HG03196 (cell line): ENCODE results near the gene SKI.
"Not testable (repeated sequence)": the region's sequence is repeated elsewhere in the genome, so short reads cannot be mapped to it uniquely, and the experiment has no call there.

Experiments used
- ATAC-seq: cut with Tn5 transposase; IDR thresholded peaks from one replicate; pipeline ENCODE4 v1.9.1; 2021; ENCODE audit not compliant: unreplicated experiment

The SKI gene

DNA sequence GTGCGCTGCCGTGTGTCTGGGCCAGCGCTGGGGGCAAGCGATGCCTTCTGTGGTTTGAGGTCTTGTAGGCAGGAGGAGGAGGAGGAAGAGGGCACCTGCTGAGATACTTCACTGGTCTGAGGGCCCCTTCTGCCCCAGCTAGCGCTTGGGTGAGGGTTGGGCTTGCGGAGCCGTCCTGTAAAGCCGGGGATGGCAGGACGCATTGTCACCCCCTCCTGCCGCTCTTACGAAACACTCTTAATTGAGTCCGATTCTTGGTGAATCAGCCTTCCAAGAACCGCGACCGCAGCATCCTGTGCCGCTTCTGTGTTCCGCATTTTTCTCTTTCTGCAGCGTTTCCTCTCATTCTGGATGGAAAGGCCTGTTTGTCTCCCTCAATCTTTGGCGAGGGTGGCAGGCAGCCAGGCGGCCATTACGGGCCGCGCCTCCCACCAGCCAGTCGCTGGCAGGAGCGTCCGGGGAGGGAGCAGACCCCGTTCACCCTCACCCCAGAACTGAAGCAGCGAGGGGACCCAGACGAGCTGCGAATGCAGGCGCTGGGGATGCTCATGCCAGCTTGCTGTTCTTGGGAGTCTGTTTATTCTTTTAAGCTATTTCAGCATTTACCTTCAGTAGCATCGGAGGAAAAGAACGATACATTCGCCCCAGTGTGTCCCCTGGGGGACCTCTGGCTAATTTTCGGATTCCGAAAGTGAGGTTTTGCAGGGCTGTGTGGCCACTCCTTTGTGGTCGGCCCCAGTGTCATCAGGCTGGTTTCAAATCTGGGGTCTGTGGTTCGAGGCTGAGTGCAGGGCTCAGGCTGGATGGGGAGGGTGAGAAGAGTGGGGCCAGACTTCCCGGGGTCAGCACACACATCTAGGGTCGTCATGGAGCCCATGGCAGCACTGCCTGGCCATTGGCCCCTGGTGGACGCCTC is 62.7 kb downstream of the SKI start:
- ATAC-seq: peak; percentile 60

DNA sequence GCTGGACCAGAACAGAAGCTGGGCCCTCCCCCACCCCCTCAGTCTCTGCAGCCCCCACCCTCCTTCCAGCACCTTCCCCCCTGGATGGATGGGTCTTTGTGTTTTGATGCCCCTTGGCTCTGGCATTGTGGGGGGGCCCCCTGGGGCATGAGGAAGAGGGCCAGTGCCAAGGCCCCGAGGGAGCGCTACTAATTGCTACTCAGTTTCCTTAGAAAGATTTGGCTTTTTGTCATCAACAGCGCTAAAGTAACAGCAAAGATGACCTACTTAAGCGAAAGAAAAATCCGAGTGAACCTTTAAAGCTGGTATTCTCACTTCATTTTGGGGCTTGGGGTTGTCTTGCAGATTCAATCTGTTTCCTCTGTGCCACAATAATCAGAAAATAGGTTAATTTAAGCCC is 63.5 kb downstream of the SKI start:
- ATAC-seq: no peak

DNA sequence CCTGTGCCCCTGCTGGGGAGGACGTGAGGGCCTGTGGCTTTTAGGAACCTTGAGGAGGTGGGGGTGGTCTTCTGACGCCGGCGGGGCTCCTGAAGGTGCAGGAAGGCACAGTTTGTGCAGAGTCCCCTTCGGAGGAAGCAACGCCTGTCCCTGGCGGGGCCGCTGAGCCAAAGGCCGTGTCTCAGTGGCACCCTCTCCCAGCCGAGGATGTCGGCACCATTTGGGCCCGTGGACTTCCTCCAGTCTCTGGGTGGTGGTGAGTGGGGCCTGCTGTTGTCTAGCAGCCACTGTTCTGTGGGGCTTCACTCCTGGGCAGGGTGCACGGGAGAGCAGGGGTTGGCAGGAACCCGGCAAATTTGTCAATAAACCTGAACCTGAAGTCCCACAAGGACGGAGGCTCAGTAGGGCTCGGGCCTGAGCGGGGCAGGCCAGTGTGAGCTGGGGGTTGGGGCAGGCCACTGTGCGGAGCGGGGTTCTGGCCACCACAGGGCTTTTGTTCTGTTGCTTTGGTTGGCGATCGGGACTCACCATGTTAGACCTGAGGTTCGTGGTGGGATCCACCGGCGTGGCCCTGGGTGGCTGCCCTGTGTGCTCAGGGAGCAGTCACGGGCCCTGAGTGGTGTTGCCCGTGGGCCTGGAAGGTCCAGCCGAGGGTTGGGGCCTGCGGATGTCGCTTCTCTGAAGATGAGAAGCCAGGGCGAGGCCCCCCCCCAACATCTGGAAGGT is 64.8 kb downstream of the SKI start:
- ATAC-seq: no peak

DNA sequence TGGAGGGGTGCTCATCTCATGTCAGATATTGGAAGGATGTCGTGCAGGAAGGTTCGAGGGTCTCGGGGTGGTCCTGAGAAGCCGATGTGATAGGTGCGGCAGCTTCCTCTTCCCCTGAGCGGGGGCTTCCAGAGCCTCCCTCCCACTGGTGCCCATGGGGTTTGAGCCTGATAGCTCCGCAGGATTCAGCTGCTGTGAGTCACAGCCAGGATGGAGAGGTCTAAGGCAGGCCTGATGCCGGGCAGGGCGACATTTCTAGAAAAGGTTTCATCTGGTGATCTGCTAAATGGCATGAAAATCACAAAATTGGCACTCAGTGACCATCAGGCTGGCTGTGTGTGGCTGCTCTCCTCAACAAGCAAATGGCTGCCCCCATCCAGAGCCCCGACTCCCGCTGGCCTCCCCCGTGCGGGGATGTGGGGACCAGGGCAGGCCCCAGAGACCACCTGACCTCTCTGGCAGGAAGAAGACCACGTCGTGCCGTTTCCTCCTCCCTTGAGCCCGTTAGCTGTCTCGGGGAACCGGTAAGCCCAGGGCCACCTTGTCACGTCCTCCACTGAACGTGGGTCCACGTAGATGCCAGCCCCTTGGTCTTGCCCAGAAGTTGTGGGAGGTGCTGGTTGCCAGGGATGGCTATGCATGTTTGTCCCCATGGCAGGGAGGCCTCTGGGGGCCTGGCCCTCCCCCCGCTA is 66.1 kb downstream of the SKI start:
- no peak for ATAC-seq

DNA sequence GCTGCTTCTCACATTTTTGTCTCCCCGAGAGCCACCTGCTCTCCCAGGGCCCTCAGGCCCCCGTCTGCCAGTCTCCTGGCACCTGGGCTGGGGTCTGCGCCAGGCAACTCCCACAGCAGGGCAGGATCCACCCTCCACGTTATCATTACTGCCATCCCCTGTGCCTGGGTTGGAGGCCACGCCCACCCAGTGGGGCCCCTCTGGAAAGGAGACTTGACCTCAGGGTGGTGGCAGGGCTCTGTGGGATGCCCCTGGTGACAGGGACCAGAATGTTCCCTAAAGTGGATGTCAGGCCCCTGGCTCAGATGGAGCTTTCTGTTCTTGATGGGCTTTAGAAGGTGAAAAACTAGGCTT is 66.6 kb downstream of the SKI start:
- no peak for ATAC-seq

DNA sequence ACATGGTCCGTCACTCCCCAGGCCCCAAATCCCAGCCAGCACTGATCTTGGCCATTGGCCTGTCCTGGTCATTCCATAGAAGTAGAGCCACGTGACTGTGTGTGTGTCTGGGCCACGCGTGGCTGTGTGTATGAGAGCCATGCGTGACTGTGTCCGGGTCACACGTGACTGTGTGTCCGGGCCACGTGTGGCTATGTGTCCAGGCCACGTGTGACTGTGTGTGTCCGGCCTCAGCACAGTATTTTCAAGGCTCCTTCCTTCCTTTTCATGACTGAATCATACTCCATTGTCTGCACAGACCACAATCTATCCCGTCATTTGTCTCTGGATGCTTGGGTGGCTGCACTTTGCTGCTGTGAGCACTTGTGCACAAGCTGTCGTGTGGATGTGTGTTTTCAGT is 67.4 kb downstream of the SKI start:
- ATAC-seq: no peak

DNA sequence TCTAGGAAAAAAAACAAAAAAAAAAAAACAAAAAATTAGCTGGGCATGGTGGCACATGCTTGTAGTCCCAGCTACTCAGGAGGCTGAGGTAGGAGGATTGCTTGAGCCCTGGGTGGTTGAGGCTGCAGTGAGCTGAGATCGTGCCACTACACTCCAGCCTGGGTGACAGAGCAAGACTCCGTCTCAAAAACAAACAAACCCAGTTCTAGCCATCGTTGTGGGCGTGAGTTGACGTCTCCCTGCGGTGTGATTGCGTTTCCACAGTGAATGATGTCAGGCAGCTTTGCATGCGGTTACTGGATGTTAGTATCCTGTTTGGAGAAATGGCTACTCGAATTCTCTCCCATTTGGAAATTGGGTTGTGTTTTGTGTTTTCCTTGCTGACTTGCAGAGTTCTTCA is 68.1 kb downstream of the SKI start:
- ATAC-seq: not testable (repeated sequence)

DNA sequence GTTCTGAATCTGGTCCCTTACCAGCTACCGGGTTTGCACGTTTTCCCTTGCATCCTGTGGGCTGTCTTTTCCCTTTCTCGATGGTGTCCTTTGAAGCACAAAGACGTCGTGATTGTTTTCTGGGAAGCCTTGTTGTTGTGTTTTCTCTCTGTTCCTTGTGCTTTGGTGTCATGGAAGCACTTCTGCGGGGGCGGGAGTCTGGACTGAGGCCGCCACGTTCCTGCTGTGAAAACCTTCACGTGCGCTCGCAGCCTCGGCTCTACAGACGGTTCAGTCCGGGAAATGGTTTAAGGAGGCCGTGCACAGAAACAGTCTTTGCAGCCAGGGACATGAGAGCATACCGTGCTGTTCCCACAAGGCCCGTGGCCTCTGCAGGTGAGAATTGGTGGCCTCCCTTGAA is 68.5 kb downstream of the SKI start:
- ATAC-seq: no peak

DNA sequence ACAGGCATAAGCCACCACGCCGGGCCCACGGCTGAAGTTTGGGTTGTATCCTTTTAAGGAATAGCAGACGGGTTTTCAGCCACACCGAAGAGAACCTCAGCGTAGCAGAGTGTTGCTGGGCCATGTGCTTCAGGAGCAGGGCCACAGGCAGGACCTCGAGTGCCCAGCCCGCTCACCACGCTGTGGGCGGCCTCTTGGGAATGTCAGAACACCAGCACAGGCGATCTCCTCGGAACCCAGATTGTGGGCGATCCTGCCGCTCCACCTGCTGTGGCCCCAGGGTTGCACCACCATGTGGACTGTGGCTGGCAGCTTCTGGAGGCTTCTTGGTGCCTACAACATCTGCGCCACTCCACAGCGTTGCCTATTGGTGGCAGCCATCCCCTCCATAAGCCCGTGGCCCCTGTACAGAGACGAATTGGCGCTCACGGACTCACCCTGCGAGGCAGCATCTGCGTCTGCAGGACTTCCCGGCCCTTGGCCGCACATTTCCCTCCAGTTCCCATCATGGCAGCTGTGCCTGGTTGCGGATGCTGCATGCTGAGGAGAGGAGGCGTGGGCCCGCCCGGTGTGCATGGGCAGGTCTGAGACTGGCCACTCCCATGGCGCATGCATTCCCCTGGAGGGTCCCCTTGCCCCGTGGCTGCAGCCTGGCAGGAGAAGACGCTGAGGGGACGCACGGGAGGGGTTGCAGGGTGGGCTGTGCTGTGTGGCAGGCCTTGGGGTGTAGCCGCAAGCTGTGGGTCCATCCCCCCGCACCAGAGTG is 69.3 kb downstream of the SKI start:
- no peak for ATAC-seq

DNA sequence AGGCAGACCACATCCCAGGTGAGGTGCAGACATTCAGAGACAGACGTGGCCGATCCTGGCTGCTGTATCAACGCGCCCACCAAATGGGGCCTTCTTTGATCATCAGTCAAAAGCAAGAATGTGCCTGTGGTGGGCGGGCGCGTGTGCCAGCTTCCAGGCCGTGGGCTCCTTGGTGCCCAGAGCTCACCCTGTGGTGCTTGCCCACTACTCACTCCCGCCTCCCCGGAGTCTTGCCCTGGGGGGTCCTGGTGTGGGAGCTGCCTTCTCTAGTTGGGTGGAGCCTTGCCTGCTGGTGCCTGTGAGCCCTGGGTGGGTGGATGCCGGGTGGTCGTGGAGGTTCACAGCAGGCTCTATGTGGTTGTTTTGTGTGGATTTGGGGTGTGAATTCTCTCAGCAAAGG is 70.6 kb downstream of the SKI start:
- no peak for ATAC-seq

DNA sequence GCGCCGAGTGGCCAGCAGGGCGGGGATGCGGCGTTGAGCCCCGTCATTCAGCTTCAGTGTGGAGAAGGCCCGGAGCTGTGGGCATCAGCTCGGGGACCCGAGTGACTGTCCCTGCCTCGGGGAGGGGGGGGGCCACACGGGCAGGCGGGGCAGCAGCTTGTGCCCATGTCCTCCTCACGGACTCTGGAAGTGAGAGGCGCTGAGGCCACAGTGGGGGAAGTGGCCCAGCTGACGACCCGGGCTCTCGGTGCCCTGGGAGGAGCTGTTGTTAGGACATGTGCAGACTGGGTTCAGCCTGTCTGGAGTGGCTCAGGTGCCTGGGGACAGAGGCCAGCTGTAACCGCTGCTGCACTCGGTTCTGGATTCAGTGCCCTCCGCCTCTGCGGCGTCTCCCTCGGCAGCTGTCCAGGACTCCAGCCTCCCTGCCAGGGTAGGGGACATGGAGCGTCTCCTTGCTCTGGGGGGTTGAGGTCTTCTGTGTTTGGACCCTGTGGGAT is 71.1 kb downstream of the SKI start:
- no peak for ATAC-seq

DNA sequence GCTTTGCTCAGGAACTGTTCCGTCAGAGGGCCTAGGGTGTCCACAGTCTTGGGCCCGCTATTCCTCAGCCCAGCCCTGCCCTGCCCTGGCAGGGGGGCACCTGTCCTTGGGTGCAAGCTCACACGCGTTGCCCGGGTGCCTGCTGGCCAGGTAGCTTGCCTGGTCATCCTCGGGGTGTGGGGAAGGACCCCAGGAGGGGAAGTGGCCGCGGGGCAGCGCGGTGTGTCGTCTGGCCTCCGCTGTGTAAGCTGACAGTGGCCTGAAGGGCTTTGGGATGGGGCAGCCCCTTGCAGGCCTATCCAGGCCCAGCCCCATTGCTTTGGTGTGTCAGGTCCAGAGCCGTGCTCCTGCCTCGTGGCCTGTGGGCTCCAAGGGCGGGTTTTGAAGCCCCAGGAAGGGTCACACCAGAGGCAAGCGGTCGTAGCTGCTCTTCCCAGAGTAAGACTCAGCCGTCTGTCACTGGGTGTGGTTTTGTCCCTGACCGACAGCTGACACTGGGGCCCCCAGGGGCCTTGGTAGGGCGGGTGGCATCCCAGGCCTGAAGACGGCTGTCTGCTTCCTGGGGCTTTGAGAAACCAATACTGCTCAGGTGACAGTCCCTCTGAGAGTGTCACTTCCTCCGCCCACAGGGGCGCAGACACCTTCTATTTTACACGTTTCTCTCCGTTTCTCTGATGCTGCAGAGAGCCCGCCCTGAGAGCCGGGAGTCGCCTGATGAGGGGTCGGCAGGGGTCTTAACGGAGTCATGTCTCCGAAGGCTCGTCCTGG is 72.1 kb downstream of the SKI start:
- peak; percentile 60 for ATAC-seq

DNA sequence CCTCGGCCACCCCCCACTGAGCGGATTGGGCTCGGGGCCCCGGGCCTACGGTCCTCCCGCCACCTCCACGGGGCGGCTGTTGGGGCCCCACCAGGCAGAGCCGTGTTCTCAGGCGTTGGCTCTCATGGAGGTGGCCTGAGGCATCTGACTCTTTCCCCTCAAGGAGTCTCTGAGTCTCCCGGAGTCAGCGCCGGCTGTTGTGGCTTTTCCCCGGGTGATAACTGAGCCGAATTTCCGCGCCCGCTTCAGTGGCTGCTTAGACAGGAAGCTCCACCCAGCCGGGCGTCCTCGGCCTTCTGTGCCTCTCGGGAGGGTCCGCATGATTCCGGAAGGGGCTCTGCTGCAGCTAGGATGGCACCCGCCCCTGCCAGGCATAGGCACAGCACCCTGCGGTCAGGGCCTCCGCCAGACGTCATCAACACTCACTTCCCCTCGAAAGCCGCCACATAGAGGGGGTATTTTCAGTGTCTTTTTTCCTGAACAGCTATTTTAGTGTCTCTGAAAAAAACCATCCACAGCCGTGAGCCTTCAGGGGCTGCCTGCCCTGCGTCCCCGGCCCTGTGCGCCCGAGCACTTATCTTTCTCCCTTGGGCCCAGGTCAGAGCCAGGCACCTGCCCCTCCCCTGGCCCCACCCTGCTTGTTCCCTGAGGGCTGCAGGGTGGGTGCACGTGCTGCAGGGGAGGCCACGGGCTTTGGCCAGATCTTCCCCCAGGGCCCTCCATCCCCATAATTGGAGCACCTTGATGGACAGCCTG is 72.9 kb downstream of the SKI start:
- ATAC-seq: peak; percentile 48

DNA sequence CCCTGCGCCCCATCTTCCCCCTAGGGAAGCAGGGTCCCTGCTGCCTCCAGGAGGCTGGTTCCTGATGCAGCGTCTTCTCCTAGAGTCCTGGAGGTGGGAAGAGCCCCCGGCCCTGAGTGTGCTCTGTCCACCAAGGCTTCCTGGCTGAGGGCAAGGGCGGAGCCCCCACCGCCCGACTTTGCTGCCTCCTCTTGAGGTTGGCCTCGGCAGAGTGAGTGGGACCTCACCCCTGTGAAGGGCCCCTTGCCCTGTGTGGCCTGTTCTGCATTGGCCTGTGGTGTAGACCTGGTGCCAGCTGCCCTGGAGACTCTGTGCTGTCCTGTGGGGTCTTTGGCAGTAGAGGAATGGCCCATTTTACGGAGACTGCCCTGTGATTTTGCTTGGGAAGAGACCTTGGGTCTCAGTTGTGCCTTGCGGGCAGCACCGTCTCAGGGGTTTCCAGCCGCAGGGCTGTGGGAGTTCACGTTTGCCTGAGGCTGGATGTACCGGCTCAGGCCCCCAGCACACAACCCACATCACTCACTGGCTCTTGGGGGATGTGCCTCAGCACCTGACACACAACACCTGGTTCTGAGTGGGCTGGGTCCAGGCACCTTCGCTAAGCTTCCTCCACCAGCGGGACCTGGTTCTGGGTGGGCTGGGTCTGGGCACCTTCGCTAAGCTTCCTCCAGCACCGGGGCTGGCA is 73.6 kb downstream of the SKI start:
- no peak for ATAC-seq

DNA sequence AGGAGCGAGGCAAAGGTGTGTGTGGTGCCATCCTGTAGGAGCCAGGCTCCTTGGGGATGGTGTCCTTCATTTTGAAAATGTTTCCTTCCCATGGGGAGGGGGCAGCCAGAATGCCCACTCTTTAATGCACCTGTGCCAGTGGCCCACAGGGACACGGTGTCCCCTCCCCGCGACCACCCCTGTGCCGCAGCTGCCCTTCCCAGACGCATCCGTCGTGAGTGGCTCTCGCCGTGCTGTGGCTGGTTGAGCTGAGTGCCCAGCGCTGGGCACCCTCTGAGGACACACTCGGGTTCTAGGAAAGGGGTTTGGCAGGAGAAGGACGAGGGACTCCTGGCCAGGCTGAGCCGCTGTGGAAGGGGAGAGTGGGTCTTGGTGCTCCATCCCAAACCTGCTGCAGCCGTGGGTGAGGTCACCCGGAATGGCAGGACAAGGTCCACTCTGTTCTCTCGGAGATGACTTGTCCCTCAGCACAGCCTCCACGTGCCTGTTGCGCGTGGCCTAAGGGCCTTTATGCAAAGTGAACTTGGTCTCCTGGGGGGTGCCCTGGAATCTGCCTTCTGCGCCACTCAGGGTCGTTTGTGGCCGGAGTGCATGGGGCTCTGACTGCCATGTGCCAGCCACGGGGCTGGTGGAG is 74.3 kb downstream of the SKI start:
- ATAC-seq: no peak

DNA sequence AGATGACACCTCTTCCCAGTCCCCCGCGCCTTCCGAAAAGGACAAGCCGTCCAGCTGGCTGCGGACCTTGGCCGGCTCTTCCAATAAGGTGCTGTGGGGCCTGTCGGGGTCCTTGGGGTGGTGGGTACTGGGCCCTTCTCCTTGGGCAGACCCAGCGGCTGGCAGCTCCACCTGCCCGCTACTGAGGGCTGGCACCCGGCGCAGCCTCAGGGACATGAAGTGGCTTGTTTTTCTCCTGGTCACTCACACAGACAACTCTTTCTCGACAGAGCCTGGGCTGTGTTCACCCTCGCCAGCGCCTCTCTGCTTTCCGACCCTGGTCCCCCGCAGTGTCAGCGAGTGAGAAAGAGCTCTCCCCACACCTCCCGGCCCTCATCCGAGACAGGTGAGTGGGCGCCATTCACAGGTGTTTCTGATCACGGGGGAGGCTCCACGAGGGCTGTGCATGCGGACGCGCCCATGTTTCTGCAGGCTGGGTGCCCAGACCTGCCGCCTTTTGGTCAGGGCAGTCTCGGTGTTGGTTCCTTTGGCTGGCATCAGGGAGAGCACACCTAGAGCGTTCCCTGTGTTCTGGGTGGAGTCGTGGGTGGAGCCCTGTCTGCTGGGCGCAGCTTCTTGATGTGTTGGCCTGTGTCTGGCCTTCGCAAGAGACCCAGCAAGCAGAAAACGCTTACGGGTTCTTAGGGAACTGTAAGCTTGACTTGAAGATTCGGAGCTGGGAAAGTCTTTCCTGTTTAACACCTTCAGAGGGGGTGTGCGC is 75.1 kb downstream of the SKI start:
- no peak for ATAC-seq

DNA sequence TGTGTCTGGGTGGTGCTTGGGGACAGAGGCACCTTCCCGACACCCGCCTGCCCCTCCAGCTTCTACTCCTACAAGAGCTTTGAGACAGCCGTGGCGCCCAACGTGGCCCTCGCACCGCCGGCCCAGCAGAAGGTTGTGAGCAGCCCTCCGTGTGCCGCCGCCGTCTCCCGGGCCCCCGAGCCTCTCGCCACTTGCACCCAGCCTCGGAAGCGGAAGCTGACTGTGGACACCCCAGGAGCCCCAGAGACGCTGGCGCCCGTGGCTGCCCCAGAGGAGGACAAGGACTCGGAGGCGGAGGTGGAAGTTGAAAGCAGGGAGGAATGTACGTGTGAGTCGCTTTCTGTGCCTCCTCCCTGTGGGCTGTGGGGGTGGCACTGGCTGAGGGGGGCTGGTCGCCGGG is 75.7 kb downstream of the SKI start:
- no peak for ATAC-seq

DNA sequence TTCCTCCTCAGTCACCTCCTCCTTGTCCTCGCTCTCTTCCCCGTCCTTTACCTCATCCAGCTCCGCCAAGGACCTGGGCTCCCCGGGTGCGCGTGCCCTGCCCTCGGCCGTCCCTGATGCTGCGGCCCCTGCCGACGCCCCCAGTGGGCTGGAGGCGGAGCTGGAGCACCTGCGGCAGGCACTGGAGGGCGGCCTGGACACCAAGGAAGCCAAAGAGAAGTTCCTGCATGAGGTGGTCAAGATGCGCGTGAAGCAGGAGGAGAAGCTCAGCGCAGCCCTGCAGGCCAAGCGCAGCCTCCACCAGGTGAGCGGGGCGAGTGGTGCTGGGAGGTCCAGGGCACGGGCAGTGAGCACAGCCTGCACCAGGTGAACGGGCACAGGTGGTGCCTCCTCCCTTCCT is 76.2 kb downstream of the SKI start:
- ATAC-seq: no peak
